ENCODE data around the gene RASIP1.
"Not testable (repeated sequence)": the region's sequence is repeated elsewhere in the genome, so short reads cannot be mapped to it uniquely, and the experiment has no call there.

RASIP1 gene, protein sequence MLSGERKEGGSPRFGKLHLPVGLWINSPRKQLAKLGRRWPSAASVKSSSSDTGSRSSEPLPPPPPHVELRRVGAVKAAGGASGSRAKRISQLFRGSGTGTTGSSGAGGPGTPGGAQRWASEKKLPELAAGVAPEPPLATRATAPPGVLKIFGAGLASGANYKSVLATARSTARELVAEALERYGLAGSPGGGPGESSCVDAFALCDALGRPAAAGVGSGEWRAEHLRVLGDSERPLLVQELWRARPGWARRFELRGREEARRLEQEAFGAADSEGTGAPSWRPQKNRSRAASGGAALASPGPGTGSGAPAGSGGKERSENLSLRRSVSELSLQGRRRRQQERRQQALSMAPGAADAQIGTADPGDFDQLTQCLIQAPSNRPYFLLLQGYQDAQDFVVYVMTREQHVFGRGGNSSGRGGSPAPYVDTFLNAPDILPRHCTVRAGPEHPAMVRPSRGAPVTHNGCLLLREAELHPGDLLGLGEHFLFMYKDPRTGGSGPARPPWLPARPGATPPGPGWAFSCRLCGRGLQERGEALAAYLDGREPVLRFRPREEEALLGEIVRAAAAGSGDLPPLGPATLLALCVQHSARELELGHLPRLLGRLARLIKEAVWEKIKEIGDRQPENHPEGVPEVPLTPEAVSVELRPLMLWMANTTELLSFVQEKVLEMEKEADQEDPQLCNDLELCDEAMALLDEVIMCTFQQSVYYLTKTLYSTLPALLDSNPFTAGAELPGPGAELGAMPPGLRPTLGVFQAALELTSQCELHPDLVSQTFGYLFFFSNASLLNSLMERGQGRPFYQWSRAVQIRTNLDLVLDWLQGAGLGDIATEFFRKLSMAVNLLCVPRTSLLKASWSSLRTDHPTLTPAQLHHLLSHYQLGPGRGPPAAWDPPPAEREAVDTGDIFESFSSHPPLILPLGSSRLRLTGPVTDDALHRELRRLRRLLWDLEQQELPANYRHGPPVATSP

DNA sequence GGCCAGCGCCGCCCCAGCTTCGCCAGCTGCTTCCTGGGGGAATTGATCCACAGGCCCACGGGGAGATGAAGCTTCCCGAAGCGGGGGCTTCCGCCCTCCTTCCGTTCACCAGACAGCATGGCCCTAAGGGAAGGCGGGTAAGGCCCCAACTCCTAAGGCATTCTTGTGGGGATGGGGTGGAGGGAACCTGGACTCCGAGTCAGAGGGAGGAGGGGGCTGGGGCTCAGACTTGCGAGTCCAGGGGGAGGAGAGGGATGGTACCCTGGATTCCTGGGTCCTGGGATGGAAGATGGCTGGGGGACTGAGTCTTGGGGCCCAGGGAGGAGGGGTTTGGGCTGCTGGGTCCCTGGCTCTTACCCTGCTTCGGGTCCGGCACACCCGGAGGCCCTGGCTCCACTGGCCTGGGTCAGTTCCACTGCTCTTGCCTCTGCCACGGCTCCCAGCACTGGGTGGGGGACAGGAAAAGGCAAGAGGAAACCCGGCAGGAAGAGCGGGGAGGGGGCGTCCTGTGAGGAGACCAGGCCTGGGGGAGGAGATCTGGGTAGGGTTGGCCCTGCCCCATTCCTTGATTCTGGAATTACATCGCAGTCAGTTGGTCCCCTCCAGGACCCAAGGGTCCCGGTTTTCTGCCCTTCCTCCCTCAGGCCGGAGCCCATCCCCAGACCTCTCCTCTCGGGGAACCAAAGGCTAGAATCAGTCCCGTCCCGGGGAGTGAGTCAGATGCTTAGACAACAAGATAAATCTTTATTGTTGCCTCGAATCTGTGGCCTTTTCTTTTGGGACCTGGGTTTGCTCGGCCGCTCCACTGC lies at the start of gene RASIP1:
TSS of gene RASIP1 (minus strand) at position 447 of the 809 bp plus-strand sequence. CDS start at position 119, 328 bp downstream.
- TF ChIP-seq CTCF (IDR thresholded peaks at IDR 0.05) = no peak
- intact Hi-C loops (cut with DNase I; ENCODE audit: low total_unique reads) = loop anchor here (5.0 kb wide), 1 partner anchor 63 kb away; no protein-coding TSS in a partner anchor

DNA sequence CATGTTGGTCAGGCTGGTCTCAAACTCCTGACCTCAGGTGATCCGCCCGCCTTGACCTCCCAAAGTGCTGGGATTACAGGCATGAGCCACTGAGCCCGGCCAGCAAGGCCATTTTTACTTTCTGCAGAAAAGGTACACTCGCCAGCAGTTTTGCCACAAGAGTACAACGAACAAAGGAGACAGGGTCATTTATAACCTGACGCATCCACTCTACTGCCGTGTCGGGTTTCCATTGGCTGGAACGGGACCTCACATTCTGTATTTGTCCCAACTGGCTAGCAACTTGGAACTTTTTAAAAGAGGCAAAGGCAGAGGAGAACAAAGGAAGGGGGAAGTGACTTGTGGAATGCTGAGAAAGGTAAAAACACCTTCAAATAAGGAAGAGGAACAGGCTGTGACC lies 46.9 kb upstream of the RASIP1 start:
- H3K27me3 ChIP-seq; H3K27ac ChIP-seq; H3K9me3 ChIP-seq; H3K4me1 ChIP-seq; H3K36me3 ChIP-seq; intact Hi-C loops (cut with DNase I; ENCODE audit: low total_unique reads); DNase-seq; H3K4me3 ChIP-seq: not testable (repeated sequence)

More for the DNA sequence above, at the start of gene RASIP1:
- Histone ChIP-seq H3K36me3 (no peaks in the 10 kb centered on the region), H3K9me3 (no peaks in the 10 kb centered on the region), H3K27ac (peak within 1 kb of the TSS; percentile 34 to 42), H3K4me1 (peaks cover 0 to 25% (median 14%) of the 10 kb centered on the region in 4 donors), H3K4me3 (peak within 1 kb of the TSS; percentile 50 to 66), H3K27me3 (peaks cover 0 to 7% of the 10 kb centered on the region in 2 donors)
- DNase-seq = no peak

DNA sequence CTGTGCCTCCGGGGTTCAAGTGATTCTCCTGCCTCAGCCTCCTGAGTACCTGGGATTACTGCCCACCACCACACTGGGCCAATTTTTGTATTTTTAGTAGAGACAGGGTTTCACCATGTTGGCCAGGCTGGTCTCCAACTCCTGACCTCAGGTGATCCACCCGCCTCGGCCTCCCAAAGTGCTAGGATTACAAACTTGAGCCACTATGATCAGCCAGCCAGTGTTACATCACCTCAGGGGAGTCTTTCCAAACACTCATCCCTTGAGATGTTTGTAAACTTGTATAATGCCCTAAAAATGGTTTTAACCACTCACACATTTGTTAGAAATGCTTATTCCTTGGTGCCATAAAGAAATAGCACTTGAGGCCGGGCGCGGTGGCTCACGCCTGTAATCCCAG lies 46.0 kb upstream of the RASIP1 start:
- H3K27ac ChIP-seq; H3K4me3 ChIP-seq; DNase-seq; intact Hi-C loops (cut with DNase I; ENCODE audit: low total_unique reads); H3K27me3 ChIP-seq; H3K9me3 ChIP-seq; H3K36me3 ChIP-seq: not testable (repeated sequence)
- H3K4me1 ChIP-seq = peaks cover 0 to 12% (median 4%) of the 10 kb centered on the region in 4 donors

GRCh38 chr19:48784527-48784926 lies 44.1 kb upstream of the RASIP1 start:
- Histone ChIP-seq H3K27ac (no peak overlapping the region), H3K4me1 (peaks cover 0 to 12% (median 4%) of the 10 kb centered on the region in 4 donors), H3K36me3 (no peaks in the 10 kb centered on the region), H3K9me3 (no peaks in the 10 kb centered on the region), H3K27me3 (no peaks in the 10 kb centered on the region), H3K4me3 (no peak overlapping the region)
- intact Hi-C loops (cut with DNase I; ENCODE audit: low total_unique reads) = no loop called here
- DNase-seq = no peak
- no peak for TF ChIP-seq CTCF (IDR thresholded peaks at IDR 0.05)

DNA sequence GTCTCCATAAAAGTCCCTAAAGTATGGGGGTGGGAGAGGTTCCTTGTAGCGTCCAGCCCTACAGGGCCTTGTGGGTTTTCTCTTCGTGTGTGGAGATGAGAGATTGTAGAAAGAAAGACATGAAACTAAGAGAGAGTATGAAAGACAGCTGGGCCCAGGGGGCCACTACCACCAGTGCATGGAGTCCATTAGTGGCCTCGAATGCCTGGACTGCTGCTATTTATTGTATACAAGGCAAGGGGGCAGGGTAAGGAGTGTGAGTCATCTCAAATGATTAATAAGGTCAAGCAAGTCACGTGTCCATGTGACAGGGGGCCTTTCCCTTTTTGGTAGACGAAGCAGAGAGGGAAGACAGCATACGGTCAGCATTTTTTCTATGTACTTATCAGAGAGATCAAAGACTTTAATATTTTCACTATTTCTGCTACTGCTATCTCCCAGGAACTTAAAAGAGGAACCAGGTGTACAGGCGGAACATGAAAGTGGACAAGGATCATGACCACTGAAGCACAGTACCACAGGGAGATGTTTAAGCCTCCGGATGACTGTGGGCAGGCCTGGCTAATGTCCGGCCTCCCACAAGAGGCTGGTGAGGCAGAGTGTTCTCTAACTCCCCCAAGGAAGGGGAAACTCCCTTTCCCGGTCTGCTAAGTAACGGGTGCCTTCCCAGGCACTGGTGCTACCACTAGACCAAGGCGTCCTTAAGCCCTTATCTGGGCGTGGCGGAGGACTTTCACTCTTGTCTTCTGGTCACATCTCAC lies 40.4 kb upstream of the RASIP1 start:
- H3K9me3 ChIP-seq = no peaks in the 10 kb centered on the region
- no peak overlapping the region for H3K4me3 ChIP-seq
- intact Hi-C loops (cut with DNase I; ENCODE audit: low total_unique reads) = no loop called here
- no peak for DNase-seq
- no peak for TF ChIP-seq CTCF (IDR thresholded peaks at IDR 0.05)
- no peaks in the 10 kb centered on the region for H3K36me3 ChIP-seq
- no peaks in the 10 kb centered on the region for H3K27me3 ChIP-seq
- no peak overlapping the region for H3K27ac ChIP-seq
- H3K4me1 ChIP-seq = peaks cover 0 to 12% (median 4%) of the 10 kb centered on the region in 4 donors

All from tibial artery (tissue), 4 donors.